ENCODE results near the gene CAPSL. TPM values are rescaled to one million over a fixed set of nuclear protein-coding genes. Genes with fewer than 3 reads are reported as not detected.

The CAPSL gene
- total and polyA plus RNA-seq, 2 donors (not counting 3 experiments of a cell fraction or from before 2014, with no cell fraction given), result not detected

GRCh38 chr5:35886381-35886780 is 52.0 kb downstream of the CAPSL start:
- Histone ChIP-seq H3K9me1 (replicated peaks; ENCODE audit: control insufficient read depth, extremely low read depth, insufficient read depth, low read length) (no peaks in the 10 kb centered on the region), H3K4me1 (ENCODE audit: control insufficient read depth, extremely low read depth, insufficient read depth, low read length) (peaks cover 10% of the 10 kb centered on the region), H3K79me2 (ENCODE audit: control insufficient read depth, insufficient read depth, low read length) (no peaks in the 10 kb centered on the region), H4K20me1 (replicated peaks; ENCODE audit: control insufficient read depth, extremely low read depth, insufficient read depth, low read length) (no peaks in the 10 kb centered on the region), H3K4me2 (ENCODE audit: insufficient read depth, low read length) (no peak overlapping the region), H3K9me3 (replicated peaks; ENCODE audit: control insufficient read depth, insufficient read depth, low read length) (no peaks in the 10 kb centered on the region), H3K9ac (replicated peaks; ENCODE audit: extremely low read depth, insufficient read depth, low read length) (no peak overlapping the region), H3K27ac (ENCODE audit: insufficient read depth, low read depth, low read length) (no peak overlapping the region), H3K27me3 (ENCODE audit: control insufficient read depth in 2 of 2, insufficient read depth in 2 of 2, low read length in 2 of 2) (no peaks in the 10 kb centered on the region), H3K36me3 (ENCODE audit: control insufficient read depth in 2 of 2, extremely low read depth in 1 of 2, insufficient read depth in 2 of 2, low read length in 2 of 2) (no peaks in the 10 kb centered on the region), H3K4me3 (replicated peaks in 1 of 3; ENCODE audit: insufficient read depth in 1 of 3, low read depth in 1 of 3, low read length in 3 of 3) (no peak overlapping the region), H2AFZ (ENCODE audit: low read depth, low read length) (no peak overlapping the region)
- POLR2A ChIA-PET, result no interaction called here
- dilution Hi-C loops (cut with MboI; ENCODE audit: extremely low pct_ligation_motif_present, low sequenced_read_pairs), result no loop called here
- intact Hi-C loops (cut with micrococcal nuclease), result no loop called here
- TF ChIP-seq MAX (IDR thresholded peaks at IDR 0.05; ENCODE audit: insufficient read depth, insufficient read length), result no peak
- TF ChIP-seq EZH2 (IDR thresholded peaks at IDR 0.05; ENCODE audit: borderline replicate concordance, low read depth, low read length, severe bottlenecking), result no peak
- TF ChIP-seq FOS (IDR thresholded peaks at IDR 0.05; ENCODE audit: borderline replicate concordance, insufficient read depth, low read length), result no peak
- TF ChIP-seq GATA2 (IDR thresholded peaks at IDR 0.05; ENCODE audit: insufficient read depth, insufficient read length, low read depth, low read length), result no peak
- TF ChIP-seq, protein P1, sequence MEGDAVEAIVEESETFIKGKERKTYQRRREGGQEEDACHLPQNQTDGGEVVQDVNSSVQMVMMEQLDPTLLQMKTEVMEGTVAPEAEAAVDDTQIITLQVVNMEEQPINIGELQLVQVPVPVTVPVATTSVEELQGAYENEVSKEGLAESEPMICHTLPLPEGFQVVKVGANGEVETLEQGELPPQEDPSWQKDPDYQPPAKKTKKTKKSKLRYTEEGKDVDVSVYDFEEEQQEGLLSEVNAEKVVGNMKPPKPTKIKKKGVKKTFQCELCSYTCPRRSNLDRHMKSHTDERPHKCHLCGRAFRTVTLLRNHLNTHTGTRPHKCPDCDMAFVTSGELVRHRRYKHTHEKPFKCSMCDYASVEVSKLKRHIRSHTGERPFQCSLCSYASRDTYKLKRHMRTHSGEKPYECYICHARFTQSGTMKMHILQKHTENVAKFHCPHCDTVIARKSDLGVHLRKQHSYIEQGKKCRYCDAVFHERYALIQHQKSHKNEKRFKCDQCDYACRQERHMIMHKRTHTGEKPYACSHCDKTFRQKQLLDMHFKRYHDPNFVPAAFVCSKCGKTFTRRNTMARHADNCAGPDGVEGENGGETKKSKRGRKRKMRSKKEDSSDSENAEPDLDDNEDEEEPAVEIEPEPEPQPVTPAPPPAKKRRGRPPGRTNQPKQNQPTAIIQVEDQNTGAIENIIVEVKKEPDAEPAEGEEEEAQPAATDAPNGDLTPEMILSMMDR (IDR thresholded peaks at IDR 0.05; ENCODE audit: extremely low read depth in 1 of 2, insufficient read depth in 1 of 2, low read depth in 1 of 2, low read length in 2 of 2), result no peak
- no peak for TF ChIP-seq POLR2AphosphoS5 (IDR thresholded peaks at IDR 0.05; ENCODE audit: insufficient read depth, low read depth, low read length)
- FAIRE-seq (no peak), DNase-seq (ENCODE audit: low read depth, low spot score) (no peak)
- BruUV-seq (replicated peaks), result no TSS peak
- CTCF ChIA-PET, result no interaction called here

All from endothelial cell of umbilical vein (primary cell).